ENCODE results near the gene MTIF3.

MTIF3 gene

GRCh38 chr13:27481766-27482165 lies 31.4 kb upstream of the MTIF3 start:
- H3K9ac ChIP-seq (ENCODE audit: low read depth, low read length) = no peak overlapping the region
- no peak overlapping the region for H3K4me3 ChIP-seq (ENCODE audit: low read length)
- H3K27ac ChIP-seq (ENCODE audit: low read depth, low read length) = no peak overlapping the region
- H3K27me3 ChIP-seq (ENCODE audit: insufficient read depth, low read length) = no peaks in the 10 kb centered on the region; the same call in 1 of the 2 replicates
- 10% methylated on average over 11 of the region's 11 CpGs for WGBS
- H3K9me3 ChIP-seq (ENCODE audit: insufficient read depth, low read depth, low read length) = no peaks in the 10 kb centered on the region
- H3K4me1 ChIP-seq (ENCODE audit: insufficient read depth, low read length) = no peaks in the 10 kb centered on the region
- no peaks in the 10 kb centered on the region for H3K36me3 ChIP-seq (ENCODE audit: insufficient read depth, low read length)

GRCh38 chr13:27476943-27477703 lies 26.8 kb upstream of the MTIF3 start:
- Histone ChIP-seq H3K4me1 (ENCODE audit: insufficient read depth, low read length) (no peaks in the 10 kb centered on the region), H3K27me3 (ENCODE audit: insufficient read depth, low read length) (no peaks in the 10 kb centered on the region; the same call in 1 of the 2 replicates), H3K36me3 (ENCODE audit: insufficient read depth, low read length) (no peaks in the 10 kb centered on the region), H3K4me3 (ENCODE audit: low read length) (no peak overlapping the region), H3K9me3 (ENCODE audit: insufficient read depth, low read depth, low read length) (no peaks in the 10 kb centered on the region), H3K9ac (ENCODE audit: low read depth, low read length) (no peak overlapping the region), H3K27ac (ENCODE audit: low read depth, low read length) (no peak overlapping the region)
- 76% methylated on average over 9 of the region's 10 CpGs for WGBS

GRCh38 chr13:27474751-27475268 lies 24.4 kb upstream of the MTIF3 start:
- Histone ChIP-seq H3K27me3 (ENCODE audit: insufficient read depth, low read length) (no peaks in the 10 kb centered on the region), H3K27ac (ENCODE audit: low read depth, low read length) (no peak overlapping the region)
- WGBS = 95% methylated on average over 13 of the region's 13 CpGs

GRCh38 chr13:27472941-27473340 lies 22.6 kb upstream of the MTIF3 start:
- no peaks in the 10 kb centered on the region for H3K27me3 ChIP-seq (ENCODE audit: insufficient read depth, low read length)
- 95% methylated on average over 3 of the region's 3 CpGs for WGBS
- no peaks in the 10 kb centered on the region for H3K9me3 ChIP-seq (ENCODE audit: insufficient read depth, low read depth, low read length)
- no peak overlapping the region for H3K27ac ChIP-seq (ENCODE audit: low read depth, low read length)
- no peak overlapping the region for H3K4me3 ChIP-seq (ENCODE audit: low read length)
- no peak overlapping the region for H3K9ac ChIP-seq (ENCODE audit: low read depth, low read length)
- H3K4me1 ChIP-seq (ENCODE audit: insufficient read depth, low read length) = no peaks in the 10 kb centered on the region
- H3K36me3 ChIP-seq (ENCODE audit: insufficient read depth, low read length) = no peaks in the 10 kb centered on the region

More at GRCh38 chr13:27474751-27475268, 24.4 kb upstream of the MTIF3 start:
- Histone ChIP-seq H3K4me3 (ENCODE audit: low read length) (no peak overlapping the region), H3K4me1 (ENCODE audit: insufficient read depth, low read length) (no peaks in the 10 kb centered on the region), H3K36me3 (ENCODE audit: insufficient read depth, low read length) (no peaks in the 10 kb centered on the region), H3K9ac (ENCODE audit: low read depth, low read length) (no peak overlapping the region), H3K9me3 (ENCODE audit: insufficient read depth, low read depth, low read length) (no peaks in the 10 kb centered on the region)

- no peaks in the 10 kb centered on the region for H3K36me3 ChIP-seq (ENCODE audit: insufficient read depth, low read length)
- H3K27ac ChIP-seq (ENCODE audit: low read depth, low read length) = no peak overlapping the region
- no peak overlapping the region for H3K4me3 ChIP-seq (ENCODE audit: low read length)
- WGBS = 93% methylated on average over 2 of the region's 2 CpGs
- no peaks in the 10 kb centered on the region for H3K9me3 ChIP-seq (ENCODE audit: insufficient read depth, low read depth, low read length)
- H3K4me1 ChIP-seq (ENCODE audit: insufficient read depth, low read length) = no peaks in the 10 kb centered on the region
- H3K9ac ChIP-seq (ENCODE audit: low read depth, low read length) = no peak overlapping the region
- H3K27me3 ChIP-seq (ENCODE audit: insufficient read depth, low read length) = no peaks in the 10 kb centered on the region
Observed at GRCh38 chr13:27472441-27472840, 22.1 kb upstream of the MTIF3 start.

- Histone ChIP-seq H3K9me3 (ENCODE audit: insufficient read depth, low read depth, low read length) (no peaks in the 10 kb centered on the region), H3K4me3 (ENCODE audit: low read length) (no peak overlapping the region), H3K36me3 (ENCODE audit: insufficient read depth, low read length) (no peaks in the 10 kb centered on the region), H3K27me3 (ENCODE audit: insufficient read depth, low read length) (no peaks in the 10 kb centered on the region), H3K27ac (ENCODE audit: low read depth, low read length) (no peak overlapping the region), H3K9ac (ENCODE audit: low read depth, low read length) (no peak overlapping the region), H3K4me1 (ENCODE audit: insufficient read depth, low read length) (no peaks in the 10 kb centered on the region)
- 95% methylated on average over 4 of the region's 5 CpGs for WGBS
Observed at GRCh38 chr13:27470075-27470820, 19.9 kb upstream of the MTIF3 start.

- Histone ChIP-seq H3K27ac (ENCODE audit: low read depth, low read length) (no peak overlapping the region), H3K36me3 (ENCODE audit: insufficient read depth, low read length) (no peaks in the 10 kb centered on the region), H3K9me3 (ENCODE audit: insufficient read depth, low read depth, low read length) (no peaks in the 10 kb centered on the region), H3K4me3 (ENCODE audit: low read length) (no peak overlapping the region), H3K4me1 (ENCODE audit: insufficient read depth, low read length) (no peaks in the 10 kb centered on the region), H3K27me3 (ENCODE audit: insufficient read depth, low read length) (no peaks in the 10 kb centered on the region), H3K9ac (ENCODE audit: low read depth, low read length) (no peak overlapping the region)
- 69% methylated on average over 3 of the region's 3 CpGs for WGBS
Observed at GRCh38 chr13:27466513-27466912, 16.1 kb upstream of the MTIF3 start.

- WGBS = 88% methylated on average over 5 of the region's 5 CpGs
- Histone ChIP-seq H3K27me3 (ENCODE audit: insufficient read depth, low read length) (no peaks in the 10 kb centered on the region), H3K9ac (ENCODE audit: low read depth, low read length) (no peak overlapping the region), H3K36me3 (ENCODE audit: insufficient read depth, low read length) (no peaks in the 10 kb centered on the region), H3K27ac (ENCODE audit: low read depth, low read length) (no peak overlapping the region), H3K9me3 (ENCODE audit: insufficient read depth, low read depth, low read length) (no peaks in the 10 kb centered on the region), H3K4me1 (ENCODE audit: insufficient read depth, low read length) (no peaks in the 10 kb centered on the region), H3K4me3 (ENCODE audit: low read length) (no peak overlapping the region)
Observed at GRCh38 chr13:27465611-27466010, 15.2 kb upstream of the MTIF3 start.

GRCh38 chr13:27463500-27463899 lies 13.1 kb upstream of the MTIF3 start:
- Histone ChIP-seq H3K4me1 (ENCODE audit: insufficient read depth, low read length) (no peaks in the 10 kb centered on the region), H3K27ac (ENCODE audit: low read depth, low read length) (no peak overlapping the region), H3K27me3 (ENCODE audit: insufficient read depth, low read length) (no peaks in the 10 kb centered on the region), H3K9ac (ENCODE audit: low read depth, low read length) (no peak overlapping the region), H3K4me3 (ENCODE audit: low read length) (no peak overlapping the region), H3K36me3 (ENCODE audit: insufficient read depth, low read length) (no peaks in the 10 kb centered on the region), H3K9me3 (ENCODE audit: insufficient read depth, low read depth, low read length) (no peaks in the 10 kb centered on the region)
- 83% methylated on average over 6 of the region's 6 CpGs for WGBS

GRCh38 chr13:27461940-27462584 lies 11.7 kb upstream of the MTIF3 start:
- Histone ChIP-seq H3K27ac (ENCODE audit: low read depth, low read length) (no peak overlapping the region), H3K9me3 (ENCODE audit: insufficient read depth, low read depth, low read length) (no peaks in the 10 kb centered on the region), H3K27me3 (ENCODE audit: insufficient read depth, low read length) (no peaks in the 10 kb centered on the region), H3K4me3 (ENCODE audit: low read length) (no peak overlapping the region), H3K36me3 (ENCODE audit: insufficient read depth, low read length) (no peaks in the 10 kb centered on the region), H3K4me1 (ENCODE audit: insufficient read depth, low read length) (no peaks in the 10 kb centered on the region), H3K9ac (ENCODE audit: low read depth, low read length) (no peak overlapping the region)
- WGBS = 94% methylated on average over 11 of the region's 12 CpGs

- Histone ChIP-seq H3K4me1 (ENCODE audit: insufficient read depth, low read length) (peaks cover 15% of the 10 kb centered on the region), H3K36me3 (ENCODE audit: insufficient read depth, low read length) (no peaks in the 10 kb centered on the region), H3K9me3 (ENCODE audit: insufficient read depth, low read depth, low read length) (no peaks in the 10 kb centered on the region), H3K9ac (ENCODE audit: low read depth, low read length) (no peak overlapping the region; the same call in 1 of the 2 replicates), H3K4me3 (ENCODE audit: low read length) (no peak overlapping the region), H3K27ac (ENCODE audit: low read depth, low read length) (no peak overlapping the region), H3K27me3 (ENCODE audit: insufficient read depth, low read length) (peaks cover 11% of the 10 kb centered on the region; the same call in 1 of the 2 replicates)
- WGBS = 59% methylated on average over 5 of the region's 5 CpGs
Observed at GRCh38 chr13:27455331-27455855, 5.0 kb upstream of the MTIF3 start.
